Neural cell (in vitro differentiated cells): ENCODE results near the gene SESN1. TPM values are rescaled to one million over a fixed set of nuclear protein-coding genes. Genes with fewer than 3 reads are reported as not detected.

Experiments used
- H2AFZ ChIP-seq: fragments of 200-600, 300-800 bp; sonication (generic), shearing (Covaris generic); 2 replicates; pipeline ENCODE4 v1.6.0; 2014; ENCODE audit warnings: low read depth, mild to moderate bottlenecking, antibody characterized with exemption, low read length, moderate library complexity
- H3F3A ChIP-seq: fragments of 200-600 bp; shearing (Covaris generic); 2 replicates; pipeline ENCODE4 v1.6.1; 2016; ENCODE audit warnings: mild to moderate bottlenecking, moderate library complexity, mixed read lengths, antibody characterized with exemption, low read length; ENCODE audit not compliant: insufficient read depth, poor library complexity, severe bottlenecking
- H3K27ac ChIP-seq: fragments of 200-600, 300-800 bp; sonication (generic), shearing (Covaris generic); 2 replicates; pipeline ENCODE4 v1.5.1; 2014; ENCODE audit warnings: mild to moderate bottlenecking, low read length, moderate library complexity
- H3K27me3 ChIP-seq: fragments of 300-800, 200-600 bp; sonication (generic), shearing (Covaris generic); 2 replicates; pipeline ENCODE4 v1.6.0; 2014; ENCODE audit warnings: mild to moderate bottlenecking, low read depth, low read length, moderate library complexity; ENCODE audit not compliant: insufficient read depth
- H3K36me3 ChIP-seq: fragments of 300-800, 200-600 bp; sonication (generic), shearing (Covaris generic); 2 replicates; pipeline ENCODE4 v1.5.1; 2014; ENCODE audit warnings: mild to moderate bottlenecking, antibody characterized with exemption, low read length, moderate library complexity; ENCODE audit not compliant: insufficient read depth
- H3K4me2 ChIP-seq: fragments of 300-800, 200-600 bp; sonication (generic), shearing (Covaris generic); 2 replicates; pipeline ENCODE4 v1.6.0; 2014; ENCODE audit warnings: mild to moderate bottlenecking, low read length
- H3K4me3 ChIP-seq: fragments of 300-800, 200-600 bp; sonication (generic), shearing (Covaris generic); 2 replicates; pipeline ENCODE4 v1.5.1; 2014; ENCODE audit warnings: mild to moderate bottlenecking, low read length, moderate library complexity
- H3K79me2 ChIP-seq: fragments of 200-600 bp; shearing (Covaris generic); replicated peaks from 2 replicates; pipeline ENCODE4 v1.6.0; 2014; ENCODE audit warnings: mild to moderate bottlenecking, low read length, moderate library complexity; ENCODE audit not compliant: insufficient read depth
- H3K9ac ChIP-seq: fragments of 300-800, 200-600 bp; sonication (generic), shearing (Covaris generic); 2 replicates; pipeline ENCODE4 v1.6.1; 2016; ENCODE audit warnings: mild to moderate bottlenecking, low read length, mixed read lengths
- H3K9me2 ChIP-seq: fragments of 200-600 bp; shearing (Covaris generic); 2 replicates; pipeline ENCODE4 v1.6.1; 2016; ENCODE audit warnings: mild to moderate bottlenecking, low read length, mixed read lengths; ENCODE audit not compliant: insufficient read depth
- H3K9me3 ChIP-seq: fragments of 200-600, 300-800 bp; sonication (generic), shearing (Covaris generic); 2 replicates; pipeline ENCODE4 v1.6.1; 2016; ENCODE audit warnings: mild to moderate bottlenecking, mixed run types, low read length, moderate library complexity, mixed read lengths
- H4K20me1 ChIP-seq: fragments of 200-600 bp; shearing (Covaris generic); 2 replicates; pipeline ENCODE4 v1.6.1; 2016; ENCODE audit warnings: mild to moderate bottlenecking, mixed run types; ENCODE audit not compliant: insufficient read depth
- EP300 ChIP-seq: fragments of 450-650 bp; conservative IDR thresholded peaks from 2 replicates; pipeline ENCODE4 v1.6.1; 2014; ENCODE audit warnings: antibody characterized with exemption, mild to moderate bottlenecking, moderate library complexity; ENCODE audit not compliant: poor library complexity, severe bottlenecking
- EZH2 ChIP-seq: fragments of 200-600, 300-800 bp; shearing (Covaris generic), sonication (generic); IDR thresholded peaks from 2 replicates; pipeline ENCODE4 v1.6.1; 2014; ENCODE audit warnings: antibody characterized with exemption, low read length, borderline replicate concordance, mild to moderate bottlenecking; ENCODE audit not compliant: insufficient read depth, poor library complexity, severe bottlenecking
- MXI1 ChIP-seq: fragments of 450-650 bp; conservative IDR thresholded peaks from 2 replicates; pipeline ENCODE4 v1.6.1; 2014; ENCODE audit warnings: antibody characterized with exemption, mild to moderate bottlenecking; ENCODE audit not compliant: poor library complexity, severe bottlenecking
- POLR2AphosphoS5 ChIP-seq: IDR thresholded peaks from 2 replicates; pipeline ENCODE4 v1.6.1; 2012
- RAD21 ChIP-seq: fragments of 450-650 bp; conservative IDR thresholded peaks from 2 replicates; pipeline ENCODE4 v1.6.1; 2014; ENCODE audit warnings: antibody characterized with exemption, mild to moderate bottlenecking, moderate library complexity
- SMC3 ChIP-seq: fragments of 450-650 bp; conservative IDR thresholded peaks from 2 replicates; pipeline ENCODE4 v1.6.1; 2014; ENCODE audit warnings: antibody characterized with exemption, mild to moderate bottlenecking, moderate library complexity; ENCODE audit not compliant: poor library complexity
- TAF1 ChIP-seq: IDR thresholded peaks from 2 replicates; pipeline ENCODE4 v1.6.1; 2012; ENCODE audit warnings: low read depth
- polyA plus RNA-seq: library from polyadenylated mRNA; depleted of rRNA; stranded (reverse); fragments of >200 nt; gene quantifications from 2 replicates; pipeline ENCODE4 v1.2.3, GENCODE V29; 2014
- TF ChIP-seq, protein P1 (sequence below): IDR thresholded peaks from 2 replicates; pipeline ENCODE4 v1.6.1; 2012; ENCODE audit warnings: borderline replicate concordance
- TF ChIP-seq, protein P2 (sequence below): fragments of 450-650 bp; IDR thresholded peaks from 2 replicates; pipeline ENCODE4 v1.5.1; 2014; ENCODE audit warnings: antibody characterized with exemption, mild to moderate bottlenecking, moderate library complexity; ENCODE audit not compliant: poor library complexity, severe bottlenecking

SESN1 gene
- polyA plus RNA-seq, 1 donor from 2014 or later, result 46.4 TPM

DNA sequence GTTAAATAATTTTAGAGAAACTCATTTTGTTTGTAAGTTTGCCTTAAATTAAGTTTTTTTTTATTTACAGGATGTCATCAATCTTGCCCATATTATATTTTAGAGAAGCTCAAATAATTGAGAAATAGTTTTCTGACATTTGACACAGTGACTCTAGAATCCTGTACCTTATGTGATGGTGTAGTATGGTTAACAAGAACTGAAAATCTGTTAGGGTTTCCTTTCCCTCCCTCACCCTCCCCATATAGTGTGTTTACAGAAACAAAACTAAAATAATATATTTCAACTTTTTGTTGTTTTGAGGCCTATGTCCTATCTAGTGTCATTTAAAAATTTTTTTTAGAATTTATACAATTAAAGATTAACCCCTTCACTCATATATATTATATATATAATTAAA is 91.8 kb downstream of the SESN1 start:
- Histone ChIP-seq H3K79me2 (peaks cover 37% of the 10 kb centered on the region), H3K4me2 (no peak overlapping the region), H3K4me3 (no peak overlapping the region), H3K27me3 (no peaks in the 10 kb centered on the region), H2AFZ (no peak overlapping the region), H3F3A (no peaks in the 10 kb centered on the region), H4K20me1 (no peaks in the 10 kb centered on the region), H3K9ac (no peak overlapping the region), H3K9me3 (no peaks in the 10 kb centered on the region), H3K9me2 (no peaks in the 10 kb centered on the region), H3K27ac (no peak overlapping the region), H3K36me3 (no peaks in the 10 kb centered on the region)
- TF ChIP-seq RAD21, result no peak
- TF ChIP-seq POLR2AphosphoS5, result no peak

DNA sequence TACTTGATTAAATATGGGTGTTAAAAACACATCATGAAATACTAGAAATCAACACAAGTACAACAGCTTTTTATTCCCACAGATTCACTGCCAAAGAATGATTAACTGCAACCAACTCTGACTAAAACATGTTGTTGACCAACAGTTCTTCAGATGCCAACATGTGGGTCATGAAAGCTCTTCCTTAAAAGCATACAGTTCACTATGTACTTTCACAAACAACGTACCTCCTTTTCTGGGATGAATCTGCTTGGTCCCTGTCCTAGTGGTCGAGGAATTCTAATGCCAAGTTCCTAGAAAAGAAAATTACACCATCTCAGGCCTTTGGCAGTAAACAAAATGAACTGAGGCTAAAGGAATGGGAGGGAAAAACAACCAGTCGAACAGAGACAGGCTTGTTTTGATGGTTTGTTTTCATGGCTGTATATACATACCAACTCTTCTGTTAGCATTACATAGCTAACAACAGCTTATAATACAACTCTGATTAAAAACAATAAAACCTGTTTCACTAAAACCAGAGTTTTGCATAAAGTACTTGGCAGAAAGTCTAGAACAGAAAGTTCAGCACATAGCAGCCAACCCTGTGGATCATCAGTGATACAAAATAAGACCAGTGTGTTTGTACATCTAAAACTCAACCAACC is 92.5 kb downstream of the SESN1 start:
- no peaks in the 10 kb centered on the region for H3K27me3 ChIP-seq
- H3K4me3 ChIP-seq, result no peak overlapping the region
- H3K4me2 ChIP-seq, result no peak overlapping the region
- H3K36me3 ChIP-seq, result no peaks in the 10 kb centered on the region
- TF ChIP-seq EZH2 (no peak), SMC3 (no peak), POLR2AphosphoS5 (no peak), RAD21 (no peak), EP300 (no peak), TAF1 (no peak), MXI1 (no peak)
- TF ChIP-seq, protein P1, sequence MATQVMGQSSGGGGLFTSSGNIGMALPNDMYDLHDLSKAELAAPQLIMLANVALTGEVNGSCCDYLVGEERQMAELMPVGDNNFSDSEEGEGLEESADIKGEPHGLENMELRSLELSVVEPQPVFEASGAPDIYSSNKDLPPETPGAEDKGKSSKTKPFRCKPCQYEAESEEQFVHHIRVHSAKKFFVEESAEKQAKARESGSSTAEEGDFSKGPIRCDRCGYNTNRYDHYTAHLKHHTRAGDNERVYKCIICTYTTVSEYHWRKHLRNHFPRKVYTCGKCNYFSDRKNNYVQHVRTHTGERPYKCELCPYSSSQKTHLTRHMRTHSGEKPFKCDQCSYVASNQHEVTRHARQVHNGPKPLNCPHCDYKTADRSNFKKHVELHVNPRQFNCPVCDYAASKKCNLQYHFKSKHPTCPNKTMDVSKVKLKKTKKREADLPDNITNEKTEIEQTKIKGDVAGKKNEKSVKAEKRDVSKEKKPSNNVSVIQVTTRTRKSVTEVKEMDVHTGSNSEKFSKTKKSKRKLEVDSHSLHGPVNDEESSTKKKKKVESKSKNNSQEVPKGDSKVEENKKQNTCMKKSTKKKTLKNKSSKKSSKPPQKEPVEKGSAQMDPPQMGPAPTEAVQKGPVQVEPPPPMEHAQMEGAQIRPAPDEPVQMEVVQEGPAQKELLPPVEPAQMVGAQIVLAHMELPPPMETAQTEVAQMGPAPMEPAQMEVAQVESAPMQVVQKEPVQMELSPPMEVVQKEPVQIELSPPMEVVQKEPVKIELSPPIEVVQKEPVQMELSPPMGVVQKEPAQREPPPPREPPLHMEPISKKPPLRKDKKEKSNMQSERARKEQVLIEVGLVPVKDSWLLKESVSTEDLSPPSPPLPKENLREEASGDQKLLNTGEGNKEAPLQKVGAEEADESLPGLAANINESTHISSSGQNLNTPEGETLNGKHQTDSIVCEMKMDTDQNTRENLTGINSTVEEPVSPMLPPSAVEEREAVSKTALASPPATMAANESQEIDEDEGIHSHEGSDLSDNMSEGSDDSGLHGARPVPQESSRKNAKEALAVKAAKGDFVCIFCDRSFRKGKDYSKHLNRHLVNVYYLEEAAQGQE, result no peak
- TF ChIP-seq, protein P2, sequence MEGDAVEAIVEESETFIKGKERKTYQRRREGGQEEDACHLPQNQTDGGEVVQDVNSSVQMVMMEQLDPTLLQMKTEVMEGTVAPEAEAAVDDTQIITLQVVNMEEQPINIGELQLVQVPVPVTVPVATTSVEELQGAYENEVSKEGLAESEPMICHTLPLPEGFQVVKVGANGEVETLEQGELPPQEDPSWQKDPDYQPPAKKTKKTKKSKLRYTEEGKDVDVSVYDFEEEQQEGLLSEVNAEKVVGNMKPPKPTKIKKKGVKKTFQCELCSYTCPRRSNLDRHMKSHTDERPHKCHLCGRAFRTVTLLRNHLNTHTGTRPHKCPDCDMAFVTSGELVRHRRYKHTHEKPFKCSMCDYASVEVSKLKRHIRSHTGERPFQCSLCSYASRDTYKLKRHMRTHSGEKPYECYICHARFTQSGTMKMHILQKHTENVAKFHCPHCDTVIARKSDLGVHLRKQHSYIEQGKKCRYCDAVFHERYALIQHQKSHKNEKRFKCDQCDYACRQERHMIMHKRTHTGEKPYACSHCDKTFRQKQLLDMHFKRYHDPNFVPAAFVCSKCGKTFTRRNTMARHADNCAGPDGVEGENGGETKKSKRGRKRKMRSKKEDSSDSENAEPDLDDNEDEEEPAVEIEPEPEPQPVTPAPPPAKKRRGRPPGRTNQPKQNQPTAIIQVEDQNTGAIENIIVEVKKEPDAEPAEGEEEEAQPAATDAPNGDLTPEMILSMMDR, result no peak
- H3K27ac ChIP-seq, result no peak overlapping the region
- peaks cover 32% of the 10 kb centered on the region for H3K79me2 ChIP-seq
- no peaks in the 10 kb centered on the region for H4K20me1 ChIP-seq
- H3F3A ChIP-seq, result no peaks in the 10 kb centered on the region
- no peak overlapping the region for H3K9ac ChIP-seq
- no peaks in the 10 kb centered on the region for H3K9me3 ChIP-seq
- no peaks in the 10 kb centered on the region for H3K9me2 ChIP-seq
- no peak overlapping the region for H2AFZ ChIP-seq
